K562 (cell line): Measurements from ENCODE around the gene PNMT. TPM values are rescaled to one million over a fixed set of nuclear protein-coding genes. Genes with fewer than 3 reads are reported as not detected.
A peak's percentile ranks its signal among the peaks of the same experiment; 100 is the strongest.

Experiments used
- ATAC-seq: fragments of 200-7000 bp; cut with Tn5 transposase; 3 replicates; pipeline ENCODE4 v1.9.1; 2020; ENCODE audit warnings: moderate library complexity
- BruUV-seq: library from RNA; stranded (reverse); fragments of 400-500 nt; replicated peaks from 2 replicates; lab custom pipeline; 2021; lab: Mats Ljungman, UMichigan
- CTCF ChIA-PET: fragments of 300-600 bp; formaldehyde crosslinking; extraction: SDS; loops from one replicate; lab custom pipeline; 2021; ENCODE audit warnings: low intra/inter-chr PET ratio; lab: Yijun Ruan, JAX
- POLR2A ChIA-PET: fragments of 300-600, 350-650 bp; sonication (Branson Sonifier 250); formaldehyde crosslinking; extraction: SDS; loops from one replicate; lab custom pipeline; 2021; ENCODE audit warnings: antibody characterized with exemption, inconsistent platforms; lab: Yijun Ruan, JAX
- DNase-seq, 4 experiments: peaks; one replicate each; pipeline versions ENCODE4 v3.0.0 to v3.0.0-alpha.2; 2011 to 2018; ENCODE audit warnings: low spot score in 3 of 4, mixed read lengths in 3 of 4; ENCODE audit errors: extremely low read depth in 1 of 4
- FAIRE-seq: peaks from 2 replicates; lab custom pipeline; 2011; peaks lifted over from hg19 to GRCh38; lab: Jason Lieb, UNC
- H2AFZ ChIP-seq: 2 replicates; pipeline ENCODE4 v1.6.0; 2011; ENCODE audit warnings: low read depth, low read length, control low read depth, inconsistent platforms
- H3K27ac ChIP-seq: fragments of 200-600 bp; 3 replicates; pipeline ENCODE4 v1.8.0; 2011; ENCODE audit warnings: low read depth, mild to moderate bottlenecking, control low read depth, inconsistent platforms, low read length, moderate library complexity, mixed read lengths; ENCODE audit errors: extremely low read depth
- H3K27me3 ChIP-seq, 2 experiments: fragments of 300-600 bp in 1 of 2; 2 replicates in 1 of 2; 3 replicates in 1 of 2; pipeline versions ENCODE4 v1.6.0 to v1.8.0; 2011; ENCODE audit warnings: inconsistent platforms in 2 of 2, low read length in 2 of 2, mild to moderate bottlenecking in 1 of 2, mixed read lengths in 1 of 2, moderate library complexity in 1 of 2; ENCODE audit not compliant: control insufficient read depth in 2 of 2, insufficient read depth in 2 of 2
- H3K36me3 ChIP-seq: fragments of 300-600 bp; 3 replicates; pipeline ENCODE4 v1.8.0; 2011; ENCODE audit warnings: mild to moderate bottlenecking, low read length, inconsistent platforms; ENCODE audit not compliant: control insufficient read depth, insufficient read depth
- H3K4me1 ChIP-seq, 2 experiments: fragments of 200-600 bp in 1 of 2; replicated peaks in 1 of 2; 2 replicates in 1 of 2; 3 replicates in 1 of 2; pipeline versions ENCODE4 v1.5.1 to v1.8.0; 2011; ENCODE audit warnings: inconsistent platforms in 2 of 2, low read length in 2 of 2, mild to moderate bottlenecking in 1 of 2, mixed read lengths in 1 of 2, moderate library complexity in 1 of 2; ENCODE audit not compliant: control insufficient read depth in 2 of 2, insufficient read depth in 2 of 2
- H3K4me2 ChIP-seq: 2 replicates; pipeline ENCODE4 v1.6.1; 2011; ENCODE audit warnings: low read length, control low read depth, inconsistent platforms, mixed read lengths; ENCODE audit not compliant: insufficient read depth
- H3K4me3 ChIP-seq: fragments of 200-600 bp; sonication (generic), shearing (Covaris generic); 2 replicates; pipeline ENCODE4 v1.5.1; 2016; ENCODE audit warnings: control low read depth, inconsistent platforms
- H3K79me2 ChIP-seq: fragments of 200-600 bp; 3 replicates; pipeline ENCODE4 v1.8.0; 2011; ENCODE audit warnings: low read length, inconsistent platforms; ENCODE audit not compliant: control insufficient read depth, insufficient read depth
- H3K9ac ChIP-seq, 2 experiments: 2 replicates each; pipeline versions ENCODE4 v1.6.0 to v1.6.1; 2011; ENCODE audit warnings: low read depth in 2 of 2, low read length in 2 of 2, control low read depth in 1 of 2, inconsistent platforms in 1 of 2, mild to moderate bottlenecking in 1 of 2, mixed read lengths in 1 of 2; ENCODE audit not compliant: insufficient read depth in 1 of 2
- H3K9me1 ChIP-seq: one replicate; pipeline ENCODE4 v1.6.0; 2011; ENCODE audit warnings: inconsistent platforms, mild to moderate bottlenecking, low read length, moderate library complexity; ENCODE audit not compliant: control insufficient read depth, insufficient read depth
- H3K9me3 ChIP-seq: replicated peaks from 2 replicates; pipeline ENCODE4 v1.5.1; 2011; ENCODE audit warnings: low read depth, low read length, inconsistent platforms; ENCODE audit not compliant: control insufficient read depth, insufficient read depth
- H4K20me1 ChIP-seq: replicated peaks from 2 replicates; pipeline ENCODE4 v1.6.1; 2011; ENCODE audit warnings: low read length, inconsistent platforms, mixed read lengths; ENCODE audit not compliant: control insufficient read depth, insufficient read depth
- BCOR ChIP-seq: fragments of 450-650 bp; IDR thresholded peaks from 2 replicates; pipeline ENCODE4 v1.6.1; 2016
- KDM1A ChIP-seq, 2 experiments: fragments of 450-650 bp; IDR thresholded peaks; 2 replicates each; pipeline ENCODE4 v1.6.1; 2016; ENCODE audit warnings: mild to moderate bottlenecking in 2 of 2
- RBM25 ChIP-seq: fragments of 200-400 bp; formaldehyde crosslinking; IDR thresholded peaks from 2 replicates; pipeline ENCODE4 v1.6.1; 2018; ENCODE audit warnings: low read length, low read depth, moderate library complexity; ENCODE audit not compliant: severe bottlenecking
- RCOR1 ChIP-seq, 2 experiments: IDR thresholded peaks; 2 replicates each; pipeline ENCODE4 v1.6.1; 2012; ENCODE audit warnings: low read depth in 2 of 2, low read length in 2 of 2, borderline replicate concordance in 1 of 2, improper control_type of control experiment in 1 of 2
- SETDB1 ChIP-seq: IDR thresholded peaks from one replicate; pipeline ENCODE4 v1.6.1; 2012; ENCODE audit warnings: low read length, control low read depth, inconsistent platforms
- SMARCA5 ChIP-seq: fragments of 450-650 bp; IDR thresholded peaks from 2 replicates; pipeline ENCODE4 v1.6.1; 2016
- SPI1 ChIP-seq: IDR thresholded peaks from 2 replicates; pipeline ENCODE4 v1.6.1; 2011; ENCODE audit warnings: low read depth, low read length, control low read depth, borderline replicate concordance
- WGBS: fragments of 100-300 bp; shearing (Covaris generic); methylation state at CpG from one replicate; pipeline ENCODE4 v1.1.6; 2016; ENCODE audit warnings: low coverage, mixed read lengths; ENCODE audit not compliant: insufficient coverage; ENCODE audit errors: missing lambda C conversion rate; 5-methylcytosine and 5-hydroxymethylcytosine counted together
- in situ Hi-C: fragments of 300-500 bp; cut with MboI; formaldehyde crosslinking; loops from 4 replicates; pipeline ENCODE4 v1.15.0; 2018; ENCODE audit warnings: inconsistent platforms, mixed read lengths
- intact Hi-C: fragments of 100-400 bp; cut with micrococcal nuclease; formaldehyde crosslinking; loops from 2 replicates; pipeline ENCODE4 v1.14.2; 2022
- polyA plus RNA-seq, 8 experiments: library from polyadenylated mRNA; depleted of rRNA in 4 of 8; stranded (reverse) in 5 of 8; unstranded in 3 of 8; fragments of >200 nt; fragmentation: Nextera tagmentation in 2 of 8; fragmentation: Illumina TruSeq in 1 of 8; extraction: Ambion mirVana in 2 of 8; extraction: Trizol in 1 of 8; gene quantifications; 2 replicates each; pipeline versions ENCODE4 v1.2.1 to v1.2.3, GENCODE V29; 2011 to 2014; ENCODE audit warnings: inconsistent platforms in 1 of 8, missing spikeins in 1 of 8
- total RNA-seq, 7 experiments: library from RNA; depleted of rRNA in 6 of 7; stranded (reverse); fragments of >200 nt in 6 of 7; fragmentation: Illumina TruSeq in 2 of 7; extraction: Trizol in 2 of 7; gene quantifications; 2 replicates each; pipeline versions ENCODE4 v1.2.1 to v1.2.3, GENCODE V29; 2011 to 2021; ENCODE audit warnings: low replicate concordance in 1 of 7
- TF ChIP-seq, protein P1 (sequence below): fragments of 250-450 bp; sonication (Bioruptor Pico); IDR thresholded peaks from 2 replicates; pipeline ENCODE4 v1.8.0; 2021; ENCODE audit warnings: borderline replicate concordance, mild to moderate bottlenecking, moderate library complexity; ENCODE audit not compliant: poor library complexity, severe bottlenecking

Gene PNMT
- total and polyA plus RNA-seq, 9 of the 15 experiments (the other 6 are each of a cell fraction or from before 2014, with no cell fraction given) = 0.55 to 18.1 (median 5.8) TPM

GRCh38 chr17:39642291-39643074 is 25.8 kb upstream of the PNMT start:
- Histone ChIP-seq H3K9me1 (no peaks in the 10 kb centered on the region), H3K9me3 (no peaks in the 10 kb centered on the region), H2AFZ (no peak overlapping the region), H3K36me3 (peaks cover 11% of the 10 kb centered on the region; the same call in 2 of the 3 replicates), H3K27ac (no peak overlapping the region), H4K20me1 (peaks cover 29% of the 10 kb centered on the region), H3K9ac (peak overlapping the region in 1 of 2 experiments; percentile 22; a peak in 2 of 4 replicates), H3K27me3 (no peaks in the 10 kb centered on the region), H3K4me3 (no peak overlapping the region), H3K4me1 (peaks cover 61 to 64% of the 10 kb centered on the region in 2 experiments), H3K4me2 (no peak overlapping the region), H3K79me2 (peaks cover 87% of the 10 kb centered on the region)
- FAIRE-seq (no peak), DNase-seq (no peak), ATAC-seq (no peak)
- CTCF ChIA-PET = no interaction called here
- WGBS = 77% methylated on average over 9 of the region's 9 CpGs
- POLR2A ChIA-PET = interaction anchor here (0.6 to 1.4 kb wide), 3 partner anchors 11 to 24 kb away, joined by 3 to 4 read pairs (median 4); no protein-coding TSS in a partner anchor
- TF ChIP-seq KDM1A (IDR thresholded peaks at IDR 0.05) (0 out of 4 replicates have a peak, but pooled peaks of 1 of the 2 experiments have one; percentile 29), SMARCA5 (peak; percentile 52; the same call in 1 of the 2 replicates), SPI1 (peak; percentile 40; the same call in 1 of the 2 replicates), BCOR (peak; percentile 68; the same call in 1 of the 2 replicates), SETDB1 (no peak), RBM25 (peak; percentile 62), RCOR1 (IDR thresholded peaks at IDR 0.05; ENCODE audit: borderline replicate concordance in 1 of 2, low read depth in 2 of 2, low read length in 2 of 2) (0 out of 4 replicates have a peak, but pooled peaks of 1 of the 2 experiments have one; percentile 6)
- TF ChIP-seq, protein P1, sequence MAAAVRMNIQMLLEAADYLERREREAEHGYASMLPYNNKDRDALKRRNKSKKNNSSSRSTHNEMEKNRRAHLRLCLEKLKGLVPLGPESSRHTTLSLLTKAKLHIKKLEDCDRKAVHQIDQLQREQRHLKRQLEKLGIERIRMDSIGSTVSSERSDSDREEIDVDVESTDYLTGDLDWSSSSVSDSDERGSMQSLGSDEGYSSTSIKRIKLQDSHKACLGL (CRISPR knock-in tag) = no peak
- no TSS peak for BruUV-seq
- intact Hi-C loops (no loop called here), in situ Hi-C loops (no loop called here)
